Mesendoderm (in vitro differentiated cells): ENCODE data around the gene FSIP1.

Source experiments
- DNase-seq: peaks from one replicate; pipeline ENCODE4 v3.0.0; 2013
- H2AK5ac ChIP-seq: 2 replicates; pipeline ENCODE4 v1.6.1; 2013; ENCODE audit warnings: low read length, inconsistent platforms
- H2BK120ac ChIP-seq: 2 replicates; pipeline ENCODE4 v1.6.1; 2013; ENCODE audit warnings: low read depth, mild to moderate bottlenecking, low read length, moderate library complexity, mixed read lengths
- H2BK15ac ChIP-seq: replicated peaks from 2 replicates; pipeline ENCODE4 v1.6.1; 2013; ENCODE audit warnings: low read depth, mild to moderate bottlenecking, moderate library complexity
- H2BK5ac ChIP-seq: 2 replicates; pipeline ENCODE4 v1.6.1; 2013; ENCODE audit warnings: low read length, inconsistent platforms
- H3K18ac ChIP-seq: 2 replicates; pipeline ENCODE4 v1.6.1; 2013; ENCODE audit warnings: mild to moderate bottlenecking, low read length, mixed read lengths
- H3K23ac ChIP-seq: one replicate; pipeline ENCODE4 v1.6.1; 2013; ENCODE audit warnings: low read length
- H3K27ac ChIP-seq: 2 replicates; pipeline ENCODE4 v1.5.1; 2013; ENCODE audit warnings: low read depth, mild to moderate bottlenecking, inconsistent platforms, low read length, moderate library complexity
- H3K27me3 ChIP-seq: 2 replicates; pipeline ENCODE4 v1.6.1; 2013; ENCODE audit warnings: low read length, control low read depth, mild to moderate bottlenecking, inconsistent platforms; ENCODE audit not compliant: insufficient read depth, poor library complexity
- H3K36me3 ChIP-seq: 2 replicates; pipeline ENCODE4 v1.6.1; 2013; ENCODE audit warnings: low read length, inconsistent platforms; ENCODE audit not compliant: control insufficient read depth, insufficient read depth
- H3K4ac ChIP-seq: one replicate; pipeline ENCODE4 v1.6.1; 2013; ENCODE audit warnings: low read depth, mild to moderate bottlenecking, low read length, moderate library complexity
- H3K4me1 ChIP-seq: 2 replicates; pipeline ENCODE4 v1.6.1; 2013; ENCODE audit warnings: low read depth, low read length, inconsistent platforms; ENCODE audit not compliant: control insufficient read depth
- H3K4me2 ChIP-seq: 2 replicates; pipeline ENCODE4 v1.6.1; 2013; ENCODE audit warnings: low read length
- H3K4me3 ChIP-seq: 2 replicates; pipeline ENCODE4 v1.5.1; 2013; ENCODE audit warnings: mild to moderate bottlenecking, low read length
- H3K56ac ChIP-seq: one replicate; pipeline ENCODE4 v1.6.1; 2013; ENCODE audit warnings: low read length
- H3K79me1 ChIP-seq: 2 replicates; pipeline ENCODE4 v1.6.1; 2013; ENCODE audit warnings: low read length, inconsistent platforms
- H3K79me2 ChIP-seq: 2 replicates; pipeline ENCODE4 v1.6.1; 2013; ENCODE audit warnings: mild to moderate bottlenecking, low read length; ENCODE audit not compliant: control insufficient read depth, insufficient read depth
- H3K9ac ChIP-seq: 2 replicates; pipeline ENCODE4 v1.6.1; 2013; ENCODE audit warnings: low read length, inconsistent platforms
- H4K5ac ChIP-seq: one replicate; pipeline ENCODE4 v1.6.1; 2013; ENCODE audit warnings: low read length
- H4K8ac ChIP-seq: one replicate; pipeline ENCODE4 v1.6.1; 2013; ENCODE audit warnings: low read depth, mild to moderate bottlenecking, control low read depth, low read length, moderate library complexity
- WGBS: extraction: QIAGEN DNeasy Blood & Tissue Kit; methylation state at CpG from one replicate; pipeline ENCODE4 v1.1.7; 2013; ENCODE audit warnings: low lambda C conversion rate, missing lambda C conversion rate; ENCODE audit not compliant: insufficient coverage; ENCODE audit errors: extremely low coverage; 5-methylcytosine and 5-hydroxymethylcytosine counted together

Gene FSIP1

DNA sequence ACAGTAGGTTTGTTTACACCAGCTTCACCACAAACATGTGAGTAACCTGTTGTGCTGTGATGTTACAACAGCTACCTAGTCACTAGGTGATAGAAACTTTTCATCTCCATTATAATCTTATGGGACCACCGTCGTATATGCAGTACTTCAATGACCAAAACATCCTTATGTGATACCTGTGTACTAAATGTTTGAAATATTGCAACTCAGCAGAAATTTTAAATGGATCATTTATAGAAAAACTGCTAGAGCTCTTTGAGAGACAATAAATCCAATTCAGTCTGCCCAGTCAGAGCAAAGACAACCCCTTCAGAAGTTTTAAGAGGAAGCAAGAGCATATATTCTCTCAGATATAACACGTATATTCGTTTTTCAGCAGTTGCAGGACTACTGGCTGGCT is 128.3 kb downstream of the FSIP1 start:
- Histone ChIP-seq H4K8ac (no peak overlapping the region), H3K36me3 (no peaks in the 10 kb centered on the region), H2BK120ac (no peak overlapping the region), H4K5ac (no peak overlapping the region), H3K27ac (no peak overlapping the region), H2BK5ac (no peak overlapping the region), H3K9ac (no peak overlapping the region), H3K4me3 (no peak overlapping the region), H3K18ac (no peak overlapping the region), H3K4ac (no peak overlapping the region), H3K56ac (no peak overlapping the region), H2BK15ac (no peak overlapping the region), H3K79me2 (no peaks in the 10 kb centered on the region), H3K4me2 (no peak overlapping the region), H3K27me3 (no peaks in the 10 kb centered on the region), H3K23ac (no peak overlapping the region), H3K4me1 (no peaks in the 10 kb centered on the region), H3K79me1 (no peaks in the 10 kb centered on the region), H2AK5ac (no peak overlapping the region)
- WGBS = no CpG with 5 or more reads among the region's 4 CpGs
- DNase-seq = no peak

DNA sequence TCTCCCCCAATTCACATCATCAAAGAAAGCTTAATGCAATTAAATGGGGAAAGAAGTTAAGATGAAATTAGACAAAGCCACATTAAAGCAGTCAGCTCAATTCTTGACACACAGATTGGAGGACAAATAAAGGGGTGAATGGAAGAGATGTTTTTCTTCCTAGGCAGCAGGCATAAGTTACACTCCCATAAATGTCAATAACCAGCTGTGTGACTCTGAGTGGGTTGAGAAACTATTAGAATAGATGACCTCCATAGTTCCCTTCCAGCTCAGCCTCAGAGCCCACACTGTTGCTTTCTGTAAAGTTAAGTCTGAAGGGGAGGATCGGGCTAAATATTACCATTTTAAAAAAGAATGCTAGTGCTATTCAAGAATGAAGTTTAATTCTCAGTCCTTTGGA is 130.8 kb downstream of the FSIP1 start:
- H4K5ac ChIP-seq = no peak overlapping the region

DNA sequence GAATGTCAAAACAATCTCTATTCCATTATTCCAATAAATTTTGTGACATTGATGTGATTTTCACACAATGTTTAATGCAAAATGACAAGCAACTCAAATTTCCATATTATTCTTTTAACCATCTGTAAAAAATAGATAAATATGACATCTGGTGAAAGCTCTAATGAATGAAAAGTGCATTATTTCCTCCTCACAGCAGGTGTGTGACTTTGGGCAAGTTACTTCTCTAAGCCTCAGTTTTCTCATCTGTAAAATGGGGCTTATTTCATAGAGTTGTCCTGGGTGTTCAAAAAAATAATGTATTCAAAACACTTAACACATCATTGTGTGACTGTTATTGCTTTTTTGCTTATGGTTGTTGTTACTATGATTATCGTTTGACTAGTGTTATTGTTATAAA is 131.3 kb downstream of the FSIP1 start:
- DNase-seq = no peak
- no CpG with 5 or more reads among the region's 1 CpG for WGBS
- Histone ChIP-seq H3K79me1 (no peaks in the 10 kb centered on the region), H2BK5ac (no peak overlapping the region), H4K8ac (no peak overlapping the region), H3K4me1 (no peaks in the 10 kb centered on the region), H4K5ac (no peak overlapping the region), H3K23ac (no peak overlapping the region), H3K4me3 (no peak overlapping the region), H3K27me3 (no peaks in the 10 kb centered on the region), H3K56ac (no peak overlapping the region), H3K18ac (no peak overlapping the region), H3K9ac (no peak overlapping the region), H3K4me2 (no peak overlapping the region), H3K79me2 (no peaks in the 10 kb centered on the region), H3K36me3 (no peaks in the 10 kb centered on the region), H2AK5ac (no peak overlapping the region), H3K4ac (no peak overlapping the region), H2BK15ac (no peak overlapping the region), H2BK120ac (no peak overlapping the region), H3K27ac (no peak overlapping the region)

More for the DNA sequence above, 130.8 kb downstream of the FSIP1 start:
- Histone ChIP-seq H3K36me3 (no peaks in the 10 kb centered on the region), H3K79me1 (no peaks in the 10 kb centered on the region), H2AK5ac (no peak overlapping the region), H2BK120ac (no peak overlapping the region), H3K27ac (no peak overlapping the region), H3K23ac (no peak overlapping the region), H2BK5ac (no peak overlapping the region), H3K4me2 (no peak overlapping the region), H3K9ac (no peak overlapping the region), H3K4ac (no peak overlapping the region), H3K56ac (no peak overlapping the region), H3K4me1 (no peaks in the 10 kb centered on the region), H4K8ac (no peak overlapping the region), H2BK15ac (no peak overlapping the region), H3K79me2 (no peaks in the 10 kb centered on the region), H3K18ac (no peak overlapping the region), H3K4me3 (no peak overlapping the region), H3K27me3 (no peaks in the 10 kb centered on the region)
- DNase-seq = no peak
- WGBS = no CpG with 5 or more reads among the region's 1 CpG

DNA sequence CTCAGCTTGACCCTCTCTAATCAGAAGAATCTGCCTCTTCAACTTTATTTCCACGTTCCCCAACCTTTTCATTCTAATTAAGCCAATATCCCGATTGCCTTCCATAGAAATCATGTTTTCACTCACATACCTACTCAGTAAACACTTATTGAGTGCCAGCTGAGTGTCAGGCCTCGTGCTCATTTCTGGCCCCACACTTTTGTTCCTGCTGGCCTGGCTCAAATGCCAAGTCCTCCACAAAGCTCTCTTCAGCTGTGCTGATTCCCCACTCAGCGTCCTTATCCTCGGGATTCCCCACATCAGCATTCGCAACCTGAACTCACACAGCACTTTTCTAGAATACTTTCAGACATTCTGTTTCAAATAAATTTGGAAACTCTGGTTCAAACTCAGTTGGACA is 132.9 kb downstream of the FSIP1 start:
- H3K36me3 ChIP-seq = no peaks in the 10 kb centered on the region
- no peaks in the 10 kb centered on the region for H3K79me1 ChIP-seq
- no peak for DNase-seq
- no peak overlapping the region for H3K4ac ChIP-seq
- no peaks in the 10 kb centered on the region for H3K4me1 ChIP-seq
- no peak overlapping the region for H2AK5ac ChIP-seq
- no peak overlapping the region for H2BK120ac ChIP-seq
- H3K56ac ChIP-seq = no peak overlapping the region
- WGBS = 100% methylated on average over 2 of the region's 6 CpGs
- no peaks in the 10 kb centered on the region for H3K79me2 ChIP-seq
- no peak overlapping the region for H3K4me3 ChIP-seq
- H3K4me2 ChIP-seq = no peak overlapping the region
- no peak overlapping the region for H2BK5ac ChIP-seq
- H2BK15ac ChIP-seq = no peak overlapping the region
- no peak overlapping the region for H4K5ac ChIP-seq
- H3K18ac ChIP-seq = no peak overlapping the region
- H3K9ac ChIP-seq = no peak overlapping the region
- H3K23ac ChIP-seq = no peak overlapping the region
- no peak overlapping the region for H4K8ac ChIP-seq
- H3K27ac ChIP-seq = no peak overlapping the region
- no peaks in the 10 kb centered on the region for H3K27me3 ChIP-seq

DNA sequence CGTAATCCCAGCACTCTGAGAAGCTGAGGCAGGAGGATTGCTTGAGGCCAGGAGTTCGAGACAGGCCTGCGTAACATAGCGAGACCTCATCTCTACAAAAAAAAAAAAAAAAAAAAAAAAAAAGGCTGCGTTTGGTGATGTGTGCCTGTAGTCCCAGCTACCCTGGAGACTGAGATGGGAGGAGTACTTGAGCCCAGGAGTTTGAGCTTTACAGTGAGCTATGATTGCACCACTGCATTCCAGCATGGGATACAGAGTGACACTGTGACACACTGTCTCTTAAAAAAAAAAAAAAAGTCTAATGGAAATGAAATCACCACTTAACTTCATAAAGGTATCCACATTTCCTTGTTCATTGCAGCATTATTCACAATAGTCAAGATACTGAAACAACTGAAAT is 136.2 kb downstream of the FSIP1 start:
- WGBS = no CpG with 5 or more reads among the region's 5 CpGs
- Histone ChIP-seq H3K56ac (no peak overlapping the region), H2AK5ac (no peak overlapping the region), H3K36me3 (no peaks in the 10 kb centered on the region), H3K27me3 (no peaks in the 10 kb centered on the region), H3K4me3 (no peak overlapping the region), H3K4me2 (no peak overlapping the region), H2BK5ac (no peak overlapping the region), H3K9ac (no peak overlapping the region), H3K18ac (no peak overlapping the region), H2BK120ac (no peak overlapping the region), H3K4me1 (no peaks in the 10 kb centered on the region), H4K5ac (no peak overlapping the region), H4K8ac (no peak overlapping the region), H3K4ac (no peak overlapping the region), H3K23ac (no peak overlapping the region), H3K27ac (no peak overlapping the region), H3K79me1 (no peaks in the 10 kb centered on the region), H3K79me2 (no peaks in the 10 kb centered on the region), H2BK15ac (no peak overlapping the region)
- DNase-seq = no peak

DNA sequence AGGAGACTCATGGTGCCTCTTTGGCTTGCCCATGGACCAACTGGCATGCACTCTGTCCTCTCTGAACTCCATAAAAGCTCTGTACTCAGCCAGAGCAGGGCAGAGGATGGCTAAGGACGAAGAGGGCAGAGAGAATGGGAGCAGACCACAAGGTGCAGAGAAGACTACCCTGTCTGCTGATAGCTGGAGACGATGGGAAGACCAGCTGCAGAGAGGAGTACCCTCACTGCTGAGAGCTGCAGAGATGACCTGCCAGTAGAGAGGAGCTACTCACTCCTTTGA is 136.7 kb downstream of the FSIP1 start:
- H2BK120ac ChIP-seq = no peak overlapping the region
- no peak overlapping the region for H3K56ac ChIP-seq
- no peak overlapping the region for H3K4me3 ChIP-seq
- no CpG with 5 or more reads among the region's 2 CpGs for WGBS
- H3K27ac ChIP-seq = no peak overlapping the region
- no peaks in the 10 kb centered on the region for H3K27me3 ChIP-seq
- H3K23ac ChIP-seq = no peak overlapping the region
- no peak overlapping the region for H3K4me2 ChIP-seq
- no peak overlapping the region for H2BK15ac ChIP-seq
- H3K4ac ChIP-seq = no peak overlapping the region
- no peak overlapping the region for H4K5ac ChIP-seq
- H3K18ac ChIP-seq = no peak overlapping the region
- H3K79me1 ChIP-seq = no peaks in the 10 kb centered on the region
- no peak overlapping the region for H4K8ac ChIP-seq
- H3K9ac ChIP-seq = no peak overlapping the region
- no peak overlapping the region for H2BK5ac ChIP-seq
- H3K4me1 ChIP-seq = no peaks in the 10 kb centered on the region
- no peaks in the 10 kb centered on the region for H3K36me3 ChIP-seq
- H3K79me2 ChIP-seq = no peaks in the 10 kb centered on the region
- DNase-seq = no peak
- H2AK5ac ChIP-seq = no peak overlapping the region
